Neural crest cell (in vitro differentiated cells): ENCODE data around the gene LAPTM5. TPM values are rescaled to one million over a fixed set of nuclear protein-coding genes. Genes with fewer than 3 reads are reported as not detected.
A peak's percentile ranks its signal among the peaks of the same experiment; 100 is the strongest.

ENCODE experiments used
- DNase-seq: peaks from one replicate; pipeline ENCODE4 v3.0.0; 2021; ENCODE audit warnings: low read depth, mixed read lengths, low spot score
- H3K27ac Mint-ChIP-seq: one replicate; pipeline ENCODE4 v1.8.0; 2021; ENCODE audit warnings: mild to moderate bottlenecking, mixed read lengths; ENCODE audit not compliant: unreplicated experiment
- H3K27me3 Mint-ChIP-seq: 2 replicates; pipeline ENCODE4 v1.8.0; 2021; ENCODE audit warnings: low read depth, mild to moderate bottlenecking, mixed read lengths
- H3K36me3 Mint-ChIP-seq: 2 replicates; pipeline ENCODE4 v1.8.0; 2021; ENCODE audit warnings: low read depth, mild to moderate bottlenecking, mixed read lengths
- H3K4me1 Mint-ChIP-seq: 2 replicates; pipeline ENCODE4 v1.8.0; 2021; ENCODE audit warnings: mixed read lengths
- H3K4me3 Mint-ChIP-seq: one replicate; pipeline ENCODE4 v1.8.0; 2021; ENCODE audit warnings: mild to moderate bottlenecking, mixed read lengths
- H3K9me3 Mint-ChIP-seq: 2 replicates; pipeline ENCODE4 v1.8.0; 2021; ENCODE audit warnings: mixed read lengths
- total RNA-seq: library from RNA; stranded (reverse); gene quantifications from 2 replicates; pipeline ENCODE4 v1.2.1, GENCODE V29; 2021
- TF ChIP-seq, protein P1 (sequence below): fragments of 200-600 bp; sonication (generic); conservative IDR thresholded peaks from 2 replicates; pipeline ENCODE4 v1.5.0; 2021; ENCODE audit warnings: antibody characterized with exemption, mild to moderate bottlenecking

Gene LAPTM5
- total RNA-seq, 1 donor from 2014 or later = 1.5 TPM

GRCh38 chr1:30743584-30744059 is 14.0 kb downstream of the LAPTM5 start:
- no peak overlapping the region for H3K4me3 Mint-ChIP-seq
- H3K27ac Mint-ChIP-seq = no peak overlapping the region
- no peaks in the 10 kb centered on the region for H3K9me3 Mint-ChIP-seq
- no peak for DNase-seq
- no peaks in the 10 kb centered on the region for H3K27me3 Mint-ChIP-seq
- H3K4me1 Mint-ChIP-seq = peaks cover 23% of the 10 kb centered on the region
- TF ChIP-seq, protein P1, sequence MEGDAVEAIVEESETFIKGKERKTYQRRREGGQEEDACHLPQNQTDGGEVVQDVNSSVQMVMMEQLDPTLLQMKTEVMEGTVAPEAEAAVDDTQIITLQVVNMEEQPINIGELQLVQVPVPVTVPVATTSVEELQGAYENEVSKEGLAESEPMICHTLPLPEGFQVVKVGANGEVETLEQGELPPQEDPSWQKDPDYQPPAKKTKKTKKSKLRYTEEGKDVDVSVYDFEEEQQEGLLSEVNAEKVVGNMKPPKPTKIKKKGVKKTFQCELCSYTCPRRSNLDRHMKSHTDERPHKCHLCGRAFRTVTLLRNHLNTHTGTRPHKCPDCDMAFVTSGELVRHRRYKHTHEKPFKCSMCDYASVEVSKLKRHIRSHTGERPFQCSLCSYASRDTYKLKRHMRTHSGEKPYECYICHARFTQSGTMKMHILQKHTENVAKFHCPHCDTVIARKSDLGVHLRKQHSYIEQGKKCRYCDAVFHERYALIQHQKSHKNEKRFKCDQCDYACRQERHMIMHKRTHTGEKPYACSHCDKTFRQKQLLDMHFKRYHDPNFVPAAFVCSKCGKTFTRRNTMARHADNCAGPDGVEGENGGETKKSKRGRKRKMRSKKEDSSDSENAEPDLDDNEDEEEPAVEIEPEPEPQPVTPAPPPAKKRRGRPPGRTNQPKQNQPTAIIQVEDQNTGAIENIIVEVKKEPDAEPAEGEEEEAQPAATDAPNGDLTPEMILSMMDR = no peak
- H3K36me3 Mint-ChIP-seq = no peaks in the 10 kb centered on the region

- H3K36me3 Mint-ChIP-seq = no peaks in the 10 kb centered on the region
Measured at GRCh38 chr1:30742963-30743559, 14.5 kb downstream of the LAPTM5 start.

DNA sequence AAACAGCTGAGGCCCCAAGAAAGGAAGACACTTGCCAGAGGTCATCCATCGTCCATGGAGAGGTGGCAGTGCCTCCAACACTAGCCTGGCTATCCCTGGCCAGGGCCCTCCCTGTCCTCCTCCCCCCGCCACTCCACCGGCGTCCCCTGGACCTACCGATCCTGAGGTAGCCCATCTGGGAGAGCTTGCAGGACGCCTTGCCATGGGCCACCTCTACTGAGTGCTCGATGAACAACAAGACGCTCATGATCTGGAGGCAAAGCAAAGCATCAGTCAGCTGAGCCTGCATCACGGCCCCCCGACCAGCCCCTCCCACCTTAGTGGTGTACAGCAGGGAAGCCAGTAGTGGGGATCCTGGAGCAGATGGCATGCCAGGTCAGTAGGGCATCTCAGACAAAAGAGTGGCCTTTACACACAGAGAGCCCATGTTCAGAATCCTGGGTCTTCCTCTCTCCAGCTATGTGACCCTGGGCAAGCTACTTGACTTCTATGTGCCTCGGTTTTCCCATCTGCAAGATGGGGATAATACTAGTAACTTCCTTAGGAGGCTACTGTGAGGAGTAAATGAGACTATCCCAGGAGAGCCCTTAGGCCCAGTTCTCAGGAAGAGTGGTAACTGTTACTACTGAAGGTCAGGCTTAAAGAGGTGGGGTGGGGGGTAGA is 15.1 kb downstream of the LAPTM5 start:
- Mint-ChIP-seq H3K4me1 (peaks cover 11% of the 10 kb centered on the region), H3K27me3 (no peaks in the 10 kb centered on the region), H3K36me3 (no peaks in the 10 kb centered on the region), H3K4me3 (no peak overlapping the region), H3K27ac (no peak overlapping the region), H3K9me3 (no peaks in the 10 kb centered on the region)
- TF ChIP-seq, protein P1 = no peak
- DNase-seq = no peak

More at GRCh38 chr1:30742963-30743559, 14.5 kb downstream of the LAPTM5 start:
- Mint-ChIP-seq H3K4me3 (no peak overlapping the region), H3K27ac (no peak overlapping the region), H3K9me3 (no peaks in the 10 kb centered on the region), H3K4me1 (peaks cover 17% of the 10 kb centered on the region), H3K27me3 (no peaks in the 10 kb centered on the region)
- DNase-seq = no peak
- TF ChIP-seq, protein P1 = no peak

GRCh38 chr1:30741239-30741894 is 16.2 kb downstream of the LAPTM5 start:
- Mint-ChIP-seq H3K4me1 (peaks cover 7% of the 10 kb centered on the region), H3K27me3 (no peaks in the 10 kb centered on the region), H3K36me3 (no peaks in the 10 kb centered on the region), H3K4me3 (no peak overlapping the region), H3K27ac (no peak overlapping the region), H3K9me3 (no peaks in the 10 kb centered on the region)
- TF ChIP-seq, protein P1 = no peak
- no peak for DNase-seq

DNA sequence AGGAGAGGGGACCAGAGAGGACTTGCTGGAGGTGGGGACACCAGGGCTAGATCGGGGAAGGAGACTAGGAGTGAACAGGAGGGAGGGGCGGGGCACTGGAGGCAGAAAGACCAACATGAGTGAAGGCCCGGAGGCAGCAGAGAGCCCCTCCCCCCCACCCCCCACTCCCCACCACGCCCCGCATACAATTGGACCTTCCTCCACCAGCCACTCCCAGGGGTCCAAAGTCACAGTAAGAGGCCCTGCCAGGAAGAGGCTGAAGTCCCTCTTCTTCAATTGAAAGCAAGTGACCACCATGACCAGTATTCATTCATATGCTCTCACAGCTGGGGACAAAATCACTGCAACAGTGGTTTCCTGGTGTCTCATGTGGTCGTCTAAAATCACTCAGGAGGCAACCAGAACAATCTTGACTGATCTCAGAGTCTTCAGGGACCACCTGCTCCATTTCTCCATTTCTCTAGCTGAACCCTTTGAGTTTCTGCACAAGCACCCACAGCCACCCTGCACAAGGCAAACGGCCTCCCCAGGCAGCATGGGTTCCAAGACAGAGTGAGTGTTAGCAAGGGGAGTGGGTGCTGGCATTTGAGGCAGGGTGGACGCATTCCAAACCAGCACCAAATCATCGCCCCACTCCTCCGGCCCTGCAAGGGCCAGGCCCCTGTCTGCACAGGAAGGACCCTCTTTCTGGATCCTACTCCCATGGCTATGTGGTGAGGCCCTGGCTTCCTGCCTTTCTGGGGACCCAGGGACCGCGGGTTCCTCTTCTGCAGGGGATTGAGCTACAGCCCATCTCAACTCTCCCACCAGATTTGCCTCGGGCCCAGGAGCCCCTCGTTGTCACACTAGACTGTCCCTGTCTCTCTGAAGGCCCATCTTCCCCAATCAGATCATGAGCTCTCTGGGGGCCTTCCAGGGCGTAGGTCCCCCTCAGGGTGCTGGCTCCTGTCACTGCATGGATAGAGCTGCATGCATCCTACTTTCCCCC is 17.0 kb downstream of the LAPTM5 start:
- no peak for DNase-seq
- H3K4me1 Mint-ChIP-seq = peaks cover 7% of the 10 kb centered on the region
- TF ChIP-seq, protein P1 = no peak
- H3K36me3 Mint-ChIP-seq = no peaks in the 10 kb centered on the region
- no peak overlapping the region for H3K4me3 Mint-ChIP-seq
- H3K27me3 Mint-ChIP-seq = no peaks in the 10 kb centered on the region
- H3K27ac Mint-ChIP-seq = peak overlapping the region; percentile 73
- H3K9me3 Mint-ChIP-seq = no peaks in the 10 kb centered on the region
